Keratinocyte (primary cell): ENCODE results near the gene TGFBI. TPM values are rescaled to one million over a fixed set of nuclear protein-coding genes. Genes with fewer than 3 reads are reported as not detected.

Experiments used
- DNase-seq: peaks from one replicate; pipeline ENCODE4 v3.0.0-alpha.2; 2011; ENCODE audit warnings: low read depth, missing footprints, low spot score
- FAIRE-seq: peaks from 2 replicates; lab custom pipeline; 2011; peaks lifted over from hg19 to GRCh38; lab: Jason Lieb, UNC
- H2AFZ ChIP-seq: 2 replicates; pipeline ENCODE4 v1.6.0; 2012; ENCODE audit warnings: low read length, control low read depth, inconsistent platforms; ENCODE audit not compliant: control insufficient read depth
- H3K27ac ChIP-seq: 2 replicates; pipeline ENCODE4 v1.5.1; 2011; ENCODE audit warnings: low read length; ENCODE audit not compliant: control insufficient read depth, insufficient read depth
- H3K27me3 ChIP-seq: 3 replicates; pipeline ENCODE4 v1.6.0; 2011; ENCODE audit warnings: low read length; ENCODE audit not compliant: control insufficient read depth, insufficient read depth; ENCODE audit errors: extremely low read depth
- H3K36me3 ChIP-seq, 2 experiments: 2 replicates in 1 of 2; 3 replicates in 1 of 2; pipeline ENCODE4 v1.5.1; 2011; ENCODE audit warnings: low read length in 2 of 2, mild to moderate bottlenecking in 1 of 2; ENCODE audit not compliant: control insufficient read depth in 2 of 2, insufficient read depth in 2 of 2; ENCODE audit errors: extremely low read depth in 1 of 2
- H3K4me1 ChIP-seq: 3 replicates; pipeline ENCODE4 v1.5.1; 2011; ENCODE audit warnings: low read length; ENCODE audit not compliant: control insufficient read depth, insufficient read depth; ENCODE audit errors: extremely low read depth
- H3K4me2 ChIP-seq: 3 replicates; pipeline ENCODE4 v1.6.0; 2011; ENCODE audit warnings: low read depth, low read length; ENCODE audit not compliant: control insufficient read depth, insufficient read depth; ENCODE audit errors: extremely low read depth
- H3K4me3 ChIP-seq, 3 experiments: fragments of 200-600 bp in 1 of 3; sonication (generic) in 1 of 3; 2 replicates in 2 of 3; 3 replicates in 1 of 3; pipeline ENCODE4 v1.5.1; 2011 to 2016; ENCODE audit warnings: low read length in 3 of 3, mild to moderate bottlenecking in 3 of 3, control low read depth in 2 of 3, inconsistent platforms in 1 of 3, low read depth in 1 of 3, mixed read lengths in 1 of 3, mixed run types in 1 of 3, moderate library complexity in 1 of 3; ENCODE audit not compliant: control insufficient read depth in 2 of 3, insufficient read depth in 2 of 3; ENCODE audit errors: extremely low read depth in 1 of 3
- H3K79me2 ChIP-seq: 2 replicates; pipeline ENCODE4 v1.6.0; 2012; ENCODE audit warnings: low read length; ENCODE audit not compliant: control insufficient read depth, insufficient read depth
- H3K9ac ChIP-seq: 3 replicates; pipeline ENCODE4 v1.6.0; 2011; ENCODE audit warnings: low read length; ENCODE audit not compliant: control insufficient read depth, insufficient read depth; ENCODE audit errors: extremely low read depth
- H3K9me1 ChIP-seq: 3 replicates; pipeline ENCODE4 v1.6.0; 2011; ENCODE audit warnings: low read length; ENCODE audit not compliant: control insufficient read depth, insufficient read depth; ENCODE audit errors: extremely low read depth
- H3K9me3 ChIP-seq: 2 replicates; pipeline ENCODE4 v1.5.1; 2012; ENCODE audit warnings: low read depth, low read length; ENCODE audit not compliant: control insufficient read depth
- H4K20me1 ChIP-seq: 3 replicates; pipeline ENCODE4 v1.6.0; 2011; ENCODE audit warnings: low read length; ENCODE audit not compliant: control insufficient read depth, insufficient read depth; ENCODE audit errors: extremely low read depth
- EZH2 ChIP-seq: IDR thresholded peaks from one replicate; pipeline ENCODE4 v1.6.1; 2012; ENCODE audit warnings: inconsistent platforms, mild to moderate bottlenecking, low read length, moderate library complexity
- dilution Hi-C: fragments of 300-500 bp; cut with MboI; formaldehyde crosslinking; loops from one replicate; pipeline ENCODE4 v1.7.0; 2020; ENCODE audit warnings: low sequenced_read_pairs; ENCODE audit not compliant: extremely low pct_ligation_motif_present
- polyA plus RNA-seq, 5 experiments: library from polyadenylated mRNA; depleted of rRNA in 3 of 5; stranded (reverse) in 3 of 5; stranded (forward) in 1 of 5; unstranded in 1 of 5; fragments of >200 nt; gene quantifications; 1 replicate in 1 of 5; 2 replicates in 3 of 5; 3 replicates in 1 of 5; pipeline versions ENCODE4 v1.2.1 to v1.2.3, GENCODE V29; 2011 to 2012; ENCODE audit warnings: missing spikeins in 2 of 5, low read depth in 1 of 5, low replicate concordance in 1 of 5
- TF ChIP-seq, protein P1 (sequence below), 3 experiments: IDR thresholded peaks in 1 of 3; conservative IDR thresholded peaks in 1 of 3; optimal IDR thresholded peaks in 1 of 3; 2 replicates in 2 of 3; 3 replicates in 1 of 3; pipeline versions ENCODE3 to v1.5.1; 2011; ENCODE audit warnings: low read length in 3 of 3, mild to moderate bottlenecking in 3 of 3, moderate library complexity in 2 of 3, control low read depth in 1 of 3, inconsistent platforms in 1 of 3; ENCODE audit not compliant: insufficient read depth in 2 of 3; ENCODE audit errors: extremely low read depth in 1 of 3

The TGFBI gene
- polyA plus RNA-seq, 1 donor (not counting 4 experiments of a cell fraction or from before 2014, with no cell fraction given) = 270 TPM

DNA sequence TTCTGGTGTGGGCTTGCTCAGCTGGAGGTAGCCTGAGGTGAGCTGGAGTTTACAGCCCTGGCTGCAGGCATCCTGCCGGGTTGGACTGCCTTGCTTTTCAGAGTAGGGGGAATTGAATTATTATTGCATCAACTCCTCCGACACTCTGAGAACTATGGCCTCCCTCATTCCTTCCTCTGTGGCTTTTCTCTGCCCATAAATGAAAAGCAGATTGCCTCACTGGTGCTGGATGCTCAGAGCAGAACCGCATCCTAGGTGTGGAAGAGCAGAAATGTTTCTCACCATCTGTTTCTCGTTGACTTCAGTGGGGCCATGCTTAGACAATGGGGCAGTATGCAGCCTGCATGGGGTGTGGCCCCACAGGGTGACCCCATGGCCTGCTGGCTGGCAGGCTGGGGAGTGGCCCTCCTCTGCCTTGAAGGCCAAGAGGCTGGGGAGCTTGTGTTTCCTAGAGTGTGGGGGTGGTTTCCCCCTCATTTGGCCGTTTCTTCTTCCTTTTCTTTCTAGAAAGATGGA, 27.3 kb upstream of the TGFBI start:
- TF ChIP-seq, protein P1, sequence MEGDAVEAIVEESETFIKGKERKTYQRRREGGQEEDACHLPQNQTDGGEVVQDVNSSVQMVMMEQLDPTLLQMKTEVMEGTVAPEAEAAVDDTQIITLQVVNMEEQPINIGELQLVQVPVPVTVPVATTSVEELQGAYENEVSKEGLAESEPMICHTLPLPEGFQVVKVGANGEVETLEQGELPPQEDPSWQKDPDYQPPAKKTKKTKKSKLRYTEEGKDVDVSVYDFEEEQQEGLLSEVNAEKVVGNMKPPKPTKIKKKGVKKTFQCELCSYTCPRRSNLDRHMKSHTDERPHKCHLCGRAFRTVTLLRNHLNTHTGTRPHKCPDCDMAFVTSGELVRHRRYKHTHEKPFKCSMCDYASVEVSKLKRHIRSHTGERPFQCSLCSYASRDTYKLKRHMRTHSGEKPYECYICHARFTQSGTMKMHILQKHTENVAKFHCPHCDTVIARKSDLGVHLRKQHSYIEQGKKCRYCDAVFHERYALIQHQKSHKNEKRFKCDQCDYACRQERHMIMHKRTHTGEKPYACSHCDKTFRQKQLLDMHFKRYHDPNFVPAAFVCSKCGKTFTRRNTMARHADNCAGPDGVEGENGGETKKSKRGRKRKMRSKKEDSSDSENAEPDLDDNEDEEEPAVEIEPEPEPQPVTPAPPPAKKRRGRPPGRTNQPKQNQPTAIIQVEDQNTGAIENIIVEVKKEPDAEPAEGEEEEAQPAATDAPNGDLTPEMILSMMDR (optimal IDR thresholded peaks at IDR 0.05 in 1 of 3, IDR thresholded peaks at IDR 0.05 in 1 of 3, conservative IDR thresholded peaks at IDR 0.05 in 1 of 3; ENCODE audit: extremely low read depth in 1 of 3, insufficient read depth in 2 of 3, low read length in 3 of 3) = no peak
- TF ChIP-seq EZH2 = no peak
- no peaks in the 10 kb centered on the region for H4K20me1 ChIP-seq
- DNase-seq = no peak
- no peak overlapping the region for H3K9ac ChIP-seq
- dilution Hi-C loops = no loop called here
- H3K79me2 ChIP-seq = no peaks in the 10 kb centered on the region
- no peak for FAIRE-seq
- no peaks in the 10 kb centered on the region for H3K27me3 ChIP-seq
- H3K4me2 ChIP-seq = no peak overlapping the region
- no peak overlapping the region for H3K4me3 ChIP-seq
- H3K27ac ChIP-seq = no peak overlapping the region
- H3K9me1 ChIP-seq = no peaks in the 10 kb centered on the region
- H3K9me3 ChIP-seq = no peaks in the 10 kb centered on the region
- H2AFZ ChIP-seq = no peak overlapping the region
- H3K36me3 ChIP-seq = no peaks in the 10 kb centered on the region
- peaks cover 23% of the 10 kb centered on the region for H3K4me1 ChIP-seq

DNA sequence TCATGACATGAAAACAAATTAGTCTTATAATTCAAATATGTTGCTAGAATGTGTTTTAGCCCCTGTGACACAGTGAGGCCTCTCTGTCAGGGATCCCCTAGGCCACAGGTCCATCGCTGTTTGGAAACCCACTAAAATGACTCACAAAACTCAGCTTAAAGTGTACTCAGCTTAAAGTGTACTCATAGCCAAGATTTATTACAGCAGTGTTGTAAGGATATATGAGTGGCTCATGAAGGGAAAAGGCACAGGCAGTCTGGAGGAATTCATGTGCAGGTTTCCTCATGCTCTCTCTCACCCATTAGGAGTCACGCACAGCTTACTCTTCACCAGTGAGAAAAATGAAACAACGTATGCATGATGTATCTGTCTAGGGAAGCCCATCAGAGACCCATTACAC, 24.4 kb upstream of the TGFBI start:
- H2AFZ ChIP-seq = no peak overlapping the region
- no peaks in the 10 kb centered on the region for H3K9me3 ChIP-seq
- no peak overlapping the region for H3K4me3 ChIP-seq
- no peak overlapping the region for H3K9ac ChIP-seq
- TF ChIP-seq EZH2 = no peak
- TF ChIP-seq, protein P1 (optimal IDR thresholded peaks at IDR 0.05 in 1 of 3, IDR thresholded peaks at IDR 0.05 in 1 of 3, conservative IDR thresholded peaks at IDR 0.05 in 1 of 3; ENCODE audit: extremely low read depth in 1 of 3, insufficient read depth in 2 of 3, low read length in 3 of 3) = no peak
- H3K79me2 ChIP-seq = no peaks in the 10 kb centered on the region
- DNase-seq = no peak
- no peak overlapping the region for H3K4me2 ChIP-seq
- no peaks in the 10 kb centered on the region for H3K27me3 ChIP-seq
- H3K36me3 ChIP-seq = no peaks in the 10 kb centered on the region
- dilution Hi-C loops = no loop called here
- H4K20me1 ChIP-seq = no peaks in the 10 kb centered on the region
- FAIRE-seq = peak; percentile 75
- no peaks in the 10 kb centered on the region for H3K9me1 ChIP-seq
- H3K27ac ChIP-seq = no peak overlapping the region
- peaks cover 51% of the 10 kb centered on the region for H3K4me1 ChIP-seq
